ENCODE data around the gene IFNK. TPM values are rescaled to one million over a fixed set of nuclear protein-coding genes. Genes with fewer than 3 reads are reported as not detected.

IFNK gene
- total RNA-seq, 2 experiments from 2014 or later = not detected

GRCh38 chr9:27561685-27562084 is 37.6 kb downstream of the IFNK start:
- H3K9me3 Mint-ChIP-seq (ENCODE audit: low read depth) = no peaks in the 10 kb centered on the region
- peak; percentile 58 for ATAC-seq
- H3K36me3 Mint-ChIP-seq (ENCODE audit: low read depth) = peaks cover 27% of the 10 kb centered on the region
- CTCF ChIA-PET = interaction anchor here (0.6 kb wide), 1 partner anchor 28 kb away, joined by 5 read pairs; no protein-coding TSS in a partner anchor
- peak overlapping the region; percentile 77 for H3K27ac Mint-ChIP-seq
- intact Hi-C loops (cut with DNase I, micrococcal nuclease) = no loop called here
- POLR2A ChIA-PET = interaction anchor here (0.7 kb wide), 1 partner anchor 200 kb away, joined by 3 read pairs; no protein-coding TSS in a partner anchor
- H3K4me1 Mint-ChIP-seq = peaks cover 27% of the 10 kb centered on the region
- H3K27me3 Mint-ChIP-seq = no peaks in the 10 kb centered on the region
- DNase-seq = no peak
- no peak overlapping the region for H3K4me3 Mint-ChIP-seq

GRCh38 chr9:27563738-27564430 is 39.8 kb downstream of the IFNK start:
- POLR2A ChIA-PET = no interaction called here
- H3K9me3 Mint-ChIP-seq (ENCODE audit: low read depth) = no peaks in the 10 kb centered on the region

GRCh38 chr9:27564670-27565069 is 40.6 kb downstream of the IFNK start:
- no peak for DNase-seq
- Mint-ChIP-seq H3K36me3 (ENCODE audit: low read depth) (peaks cover 32% of the 10 kb centered on the region), H3K4me3 (no peak overlapping the region), H3K9me3 (ENCODE audit: low read depth) (no peaks in the 10 kb centered on the region), H3K27me3 (no peaks in the 10 kb centered on the region), H3K27ac (peak overlapping the region; percentile 63), H3K4me1 (peaks cover 33% of the 10 kb centered on the region)
- peak; percentile 47 for ATAC-seq
- CTCF ChIA-PET = interaction anchor here (1.2 kb wide), 1 partner anchor 12 kb away, joined by 3 read pairs; no protein-coding TSS in a partner anchor
- POLR2A ChIA-PET = no interaction called here
- intact Hi-C loops (cut with DNase I, micrococcal nuclease) = no loop called here

More at GRCh38 chr9:27563738-27564430, 39.8 kb downstream of the IFNK start:
- no peak for DNase-seq
- H3K4me3 Mint-ChIP-seq = no peak overlapping the region
- no peak for ATAC-seq
- no peaks in the 10 kb centered on the region for H3K27me3 Mint-ChIP-seq
- intact Hi-C loops (cut with DNase I, micrococcal nuclease) = no loop called here
- H3K4me1 Mint-ChIP-seq = peaks cover 33% of the 10 kb centered on the region
- no peak overlapping the region for H3K27ac Mint-ChIP-seq
- CTCF ChIA-PET = interaction anchor here (0.7 to 1.6 kb wide), 3 partner anchors 16 to 231 kb away, joined by 3 to 5 read pairs (median 3); no protein-coding TSS in a partner anchor
- H3K36me3 Mint-ChIP-seq (ENCODE audit: low read depth) = peaks cover 35% of the 10 kb centered on the region

GRCh38 chr9:27565696-27566095 is 41.6 kb downstream of the IFNK start:
- CTCF ChIA-PET = interaction anchor here (0.6 to 1.2 kb wide), 2 partner anchors 13 to 36 kb away, joined by 3 read pairs; no protein-coding TSS in a partner anchor
- H3K9me3 Mint-ChIP-seq (ENCODE audit: low read depth) = no peaks in the 10 kb centered on the region
- peak overlapping the region; percentile 51 for H3K27ac Mint-ChIP-seq
- peaks cover 34% of the 10 kb centered on the region for H3K4me1 Mint-ChIP-seq
- H3K36me3 Mint-ChIP-seq (ENCODE audit: low read depth) = peaks cover 32% of the 10 kb centered on the region
- intact Hi-C loops (cut with DNase I, micrococcal nuclease) = no loop called here
- no peak overlapping the region for H3K4me3 Mint-ChIP-seq
- DNase-seq (no peak), ATAC-seq (no peak)
- H3K27me3 Mint-ChIP-seq = no peaks in the 10 kb centered on the region
- POLR2A ChIA-PET = no interaction called here

GRCh38 chr9:27566118-27566517 is 42.0 kb downstream of the IFNK start:
- intact Hi-C loops (cut with DNase I, micrococcal nuclease) = no loop called here
- ATAC-seq (no peak), DNase-seq (no peak)
- Mint-ChIP-seq H3K36me3 (ENCODE audit: low read depth) (peaks cover 32% of the 10 kb centered on the region), H3K27me3 (no peaks in the 10 kb centered on the region), H3K9me3 (ENCODE audit: low read depth) (no peaks in the 10 kb centered on the region), H3K4me3 (no peak overlapping the region), H3K4me1 (peaks cover 38% of the 10 kb centered on the region), H3K27ac (no peak overlapping the region)
- ChIA-PET POLR2A (no interaction called here), CTCF (no interaction called here)

- ATAC-seq = no peak
- no peaks in the 10 kb centered on the region for H3K27me3 Mint-ChIP-seq
- H3K36me3 Mint-ChIP-seq (ENCODE audit: low read depth) = peaks cover 24% of the 10 kb centered on the region
- no peak overlapping the region for H3K4me3 Mint-ChIP-seq
- CTCF ChIA-PET = interaction anchor here (0.6 to 1.0 kb wide), 2 partner anchors 14 to 15 kb away, joined by 3 read pairs; no protein-coding TSS in a partner anchor
- no peak for DNase-seq
- no peaks in the 10 kb centered on the region for H3K9me3 Mint-ChIP-seq (ENCODE audit: low read depth)
- intact Hi-C loops (cut with DNase I, micrococcal nuclease) = no loop called here
- POLR2A ChIA-PET = no interaction called here
- H3K4me1 Mint-ChIP-seq = peaks cover 50% of the 10 kb centered on the region
- H3K27ac Mint-ChIP-seq = no peak overlapping the region
Measured at GRCh38 chr9:27569406-27569805, 45.3 kb downstream of the IFNK start.

GRCh38 chr9:27571011-27571410 is 46.9 kb downstream of the IFNK start:
- intact Hi-C loops (cut with DNase I, micrococcal nuclease) = loop anchor here in 1 of 2 experiments (5.0 kb wide), 1 partner anchor 614 kb away; the partner anchor contains the start of gene IFT74
- no peaks in the 10 kb centered on the region for H3K9me3 Mint-ChIP-seq (ENCODE audit: low read depth)
- H3K4me3 Mint-ChIP-seq = no peak overlapping the region
- ATAC-seq = no peak
- no peaks in the 10 kb centered on the region for H3K27me3 Mint-ChIP-seq
- ChIA-PET CTCF (interaction anchor here (0.6 to 0.7 kb wide), 2 partner anchors 44 to 337 kb away, joined by 3 read pairs; no protein-coding TSS in a partner anchor), POLR2A (interaction anchor here (1.0 to 1.4 kb wide), 2 partner anchors 11 kb away, joined by 4 to 6 read pairs; no protein-coding TSS in a partner anchor)
- no peak overlapping the region for H3K27ac Mint-ChIP-seq
- peaks cover 16% of the 10 kb centered on the region for H3K36me3 Mint-ChIP-seq (ENCODE audit: low read depth)
- no peak for DNase-seq
- peaks cover 42% of the 10 kb centered on the region for H3K4me1 Mint-ChIP-seq

GRCh38 chr9:27572061-27572460 is 48.0 kb downstream of the IFNK start:
- H3K4me1 Mint-ChIP-seq = peaks cover 36% of the 10 kb centered on the region
- no peak for ATAC-seq
- no peak for DNase-seq
- intact Hi-C loops (cut with DNase I, micrococcal nuclease) = loop anchor here (2.0 to 5.0 kb wide), 4 partner anchors 43 to 615 kb away; partner anchors contain the start of genes IFT74 (in 1 of the 2) and MOB3B (in 1 of the 2)
- no peaks in the 10 kb centered on the region for H3K9me3 Mint-ChIP-seq (ENCODE audit: low read depth)
- H3K4me3 Mint-ChIP-seq = peak overlapping the region; percentile 88
- H3K36me3 Mint-ChIP-seq (ENCODE audit: low read depth) = peaks cover 8% of the 10 kb centered on the region
- POLR2A ChIA-PET = interaction anchor here (0.6 to 2.0 kb wide), 2 partner anchors 12 to 205 kb away, joined by 4 to 6 read pairs; no protein-coding TSS in a partner anchor
- CTCF ChIA-PET = no interaction called here
- no peaks in the 10 kb centered on the region for H3K27me3 Mint-ChIP-seq
- peak overlapping the region; percentile 100 for H3K27ac Mint-ChIP-seq

- ATAC-seq = peak; percentile 72
- peak; percentile 81 for DNase-seq
- no peaks in the 10 kb centered on the region for H3K27me3 Mint-ChIP-seq
- H3K4me3 Mint-ChIP-seq = peak overlapping the region; percentile 88
- intact Hi-C loops (cut with DNase I, micrococcal nuclease) = loop anchor here (2.0 to 5.0 kb wide), 4 partner anchors 44 to 615 kb away; partner anchors contain the start of genes IFT74 (in 1 of the 2) and MOB3B (in 1 of the 2)
- peak overlapping the region; percentile 100 for H3K27ac Mint-ChIP-seq
- peaks cover 5% of the 10 kb centered on the region for H3K36me3 Mint-ChIP-seq (ENCODE audit: low read depth)
- ChIA-PET CTCF (no interaction called here), POLR2A (interaction anchor here (0.6 to 2.0 kb wide), 3 partner anchors 13 to 1202 kb away, joined by 4 to 13 read pairs (median 6); no protein-coding TSS in a partner anchor)
- peaks cover 33% of the 10 kb centered on the region for H3K4me1 Mint-ChIP-seq
- H3K9me3 Mint-ChIP-seq (ENCODE audit: low read depth) = no peaks in the 10 kb centered on the region
Measured at GRCh38 chr9:27572566-27572917, 48.5 kb downstream of the IFNK start.

- peaks cover 4% of the 10 kb centered on the region for H3K36me3 Mint-ChIP-seq (ENCODE audit: low read depth)
- intact Hi-C loops (cut with DNase I, micrococcal nuclease) = loop anchor here (1.0 to 5.0 kb wide), 9 partner anchors 44 to 681 kb away; partner anchors contain the start of genes IFT74 (in 2 of the 2), MOB3B (in 2 of the 2), CAAP1 (in 1 of the 2) and PLAA (in 1 of the 2)
- ChIA-PET CTCF (interaction anchor here (0.7 to 1.1 kb wide), 2 partner anchors 43 to 87 kb away, joined by 3 to 5 read pairs; no protein-coding TSS in a partner anchor), POLR2A (interaction anchor here (0.6 to 2.0 kb wide), 3 partner anchors 13 to 1201 kb away, joined by 4 to 13 read pairs (median 6); no protein-coding TSS in a partner anchor)
- peaks cover 2% of the 10 kb centered on the region for H3K9me3 Mint-ChIP-seq (ENCODE audit: low read depth)
- H3K4me3 Mint-ChIP-seq = peak within 1 kb of the TSS; percentile 88
- peaks cover 32% of the 10 kb centered on the region for H3K4me1 Mint-ChIP-seq
- peak within 1 kb of the TSS; percentile 100 for H3K27ac Mint-ChIP-seq
- DNase-seq (peak; percentile 92), ATAC-seq (peak; percentile 53)
- no peaks in the 10 kb centered on the region for H3K27me3 Mint-ChIP-seq
Measured at GRCh38 chr9:27572918-27573633, 49.0 kb downstream of the IFNK start, which contains the start of gene C9orf72. Gene C9orf72, minus strand, starts transcription at chr9:27573481. Its CDS starts 6,361 bp downstream, at chr9:27567120.
